GM18873 (cell line): ENCODE results near the gene GNAT2.
"Not testable (repeated sequence)": the region's sequence is repeated elsewhere in the genome, so short reads cannot be mapped to it uniquely, and the experiment has no call there.

Experiments
- ATAC-seq: cut with Tn5 transposase; IDR thresholded peaks from one replicate; pipeline ENCODE4 v1.9.1; 2021; ENCODE audit warnings: mild to moderate bottlenecking, moderate library complexity, moderate number of reproducible peaks; ENCODE audit not compliant: unreplicated experiment, low FRiP score

The GNAT2 gene

DNA sequence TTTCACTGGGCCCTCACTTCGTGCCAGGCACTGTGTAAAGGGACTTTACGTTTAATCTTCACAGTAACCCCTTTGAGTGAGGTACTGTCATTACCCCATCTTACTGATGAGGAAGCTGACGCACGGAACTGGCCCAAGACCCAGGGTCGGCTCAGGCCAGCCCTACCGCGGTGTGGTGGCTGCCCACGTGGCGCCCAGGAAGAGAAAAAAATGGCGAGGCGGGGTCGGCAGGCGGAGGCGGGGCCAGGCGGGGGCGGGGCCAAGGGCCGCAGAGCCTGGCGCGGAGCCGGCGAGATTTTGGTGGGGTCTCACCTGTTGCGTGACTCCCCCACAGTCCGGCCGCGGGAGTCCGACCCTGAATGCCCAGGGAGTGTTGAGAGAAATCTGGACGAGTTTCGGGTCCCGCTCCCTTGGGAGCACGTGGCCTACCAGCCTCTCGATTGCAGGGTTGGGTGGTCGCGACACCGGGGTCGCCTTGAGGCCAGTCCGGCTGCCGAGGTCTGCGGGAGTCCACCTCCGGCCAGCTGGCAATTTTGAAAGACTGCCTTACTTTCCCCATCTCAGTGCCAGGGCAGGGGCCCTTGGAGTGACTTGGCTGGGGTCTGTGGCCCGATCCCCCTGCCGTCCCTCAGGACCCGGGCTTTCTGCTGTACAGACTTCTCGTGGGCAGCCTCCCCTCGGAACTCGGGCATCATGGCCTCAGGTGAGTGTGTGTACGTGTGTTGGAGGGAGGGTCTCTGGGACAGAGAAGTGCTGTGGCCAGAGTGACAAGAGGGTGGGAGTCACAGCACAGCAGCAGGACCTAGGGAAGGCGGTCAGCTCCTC, at the start of gene GNAT2, which contains the start of gene AMPD2:
GNAT2 (minus strand) TSS at position 41 of the 825 bp plus-strand sequence. CDS start 6,746 bp downstream, outside the sequence.
AMPD2 (plus strand) TSS at position 262 of the 825 bp plus-strand sequence. CDS start 1,339 bp downstream, outside the sequence.
- ATAC-seq, result no peak

DNA sequence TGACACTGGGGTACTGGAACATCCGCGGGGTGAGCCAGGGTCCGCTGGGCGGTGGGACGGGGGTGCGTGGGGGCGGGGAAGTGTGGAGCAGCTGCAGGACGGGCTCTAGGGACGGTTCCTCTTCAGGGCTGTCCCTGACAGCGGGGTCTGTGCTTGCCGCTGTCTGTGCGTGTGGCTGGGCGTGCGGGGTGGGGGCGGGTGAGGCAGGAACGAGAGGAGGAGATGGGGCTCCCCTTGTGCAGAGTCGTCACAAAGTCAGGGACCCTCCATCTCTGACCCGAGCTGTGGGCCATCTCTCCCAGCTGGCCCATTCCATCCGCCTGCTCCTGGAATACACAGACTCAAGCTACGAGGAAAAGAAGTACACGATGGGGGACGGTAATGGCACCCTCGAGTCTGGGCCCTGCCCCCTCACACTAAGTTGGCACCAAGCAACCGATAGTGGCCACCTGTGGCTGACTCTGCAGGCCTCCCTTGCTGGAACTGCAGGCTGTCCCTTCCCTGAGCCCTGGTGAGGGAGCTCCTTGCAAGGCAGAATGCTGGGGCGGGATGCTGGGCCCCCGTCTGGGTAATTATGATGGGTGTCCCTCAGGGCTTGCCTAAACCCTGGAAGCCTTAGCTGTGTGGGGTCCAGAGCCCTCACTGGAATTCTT, 48.8 kb upstream of the GNAT2 start:
- ATAC-seq, result no peak

DNA sequence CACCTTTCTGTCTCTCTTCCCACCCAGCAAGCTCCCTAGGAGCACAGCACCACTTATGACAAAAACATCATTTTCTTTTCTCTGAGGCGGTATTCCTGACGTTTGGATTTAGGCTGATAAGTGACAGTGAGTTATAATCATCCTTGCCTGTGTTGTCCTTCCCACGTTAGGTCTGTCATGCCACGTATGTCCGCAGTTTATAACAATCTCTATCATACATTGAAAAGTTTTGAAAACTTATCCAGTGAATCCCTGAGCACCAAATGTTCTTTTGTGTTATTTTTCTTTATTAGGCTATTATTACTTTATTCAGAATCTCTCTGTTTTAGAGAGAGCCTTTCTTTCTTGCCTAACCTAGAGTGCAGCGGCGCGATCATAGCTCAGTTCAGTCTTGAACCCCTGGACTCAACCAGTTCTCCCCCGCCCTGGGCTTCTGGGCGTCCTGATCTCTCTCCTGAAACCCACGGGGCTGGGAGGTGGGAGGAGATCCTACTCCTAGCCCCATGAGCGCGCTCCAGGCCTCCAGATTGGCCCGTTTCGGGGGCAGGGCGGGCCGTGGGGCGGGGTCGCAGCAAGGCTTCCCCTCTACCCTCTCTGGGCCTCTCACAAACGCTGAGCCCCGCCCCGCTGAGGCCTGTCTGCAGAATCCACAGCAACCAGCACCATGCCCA, 48.2 kb upstream of the GNAT2 start, which contains the start of gene GSTM2:
GSTM2 (plus strand) TSS at position 606 of the 671 bp plus-strand sequence; CDS start at position 665, 59 bp downstream.
- no peak for ATAC-seq

DNA sequence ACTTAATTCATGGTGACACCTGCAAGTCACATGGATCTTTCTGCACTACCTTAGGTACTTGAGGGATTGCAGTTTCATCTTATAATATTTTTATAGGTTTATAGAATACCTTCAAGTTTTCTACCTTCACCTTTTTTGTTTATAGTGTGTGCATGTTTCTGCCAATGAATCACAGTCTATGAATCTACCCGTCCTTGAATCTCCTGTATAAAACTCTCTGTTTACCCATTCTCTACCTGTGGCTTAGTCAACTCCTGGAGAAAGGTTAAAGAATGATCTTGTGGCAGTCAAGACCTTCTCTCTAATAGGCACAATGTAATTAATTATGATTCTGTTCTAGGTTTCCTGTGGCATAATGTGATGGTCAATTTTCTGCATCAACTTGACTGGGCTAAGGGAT, 45.3 kb upstream of the GNAT2 start:
- no peak for ATAC-seq

DNA sequence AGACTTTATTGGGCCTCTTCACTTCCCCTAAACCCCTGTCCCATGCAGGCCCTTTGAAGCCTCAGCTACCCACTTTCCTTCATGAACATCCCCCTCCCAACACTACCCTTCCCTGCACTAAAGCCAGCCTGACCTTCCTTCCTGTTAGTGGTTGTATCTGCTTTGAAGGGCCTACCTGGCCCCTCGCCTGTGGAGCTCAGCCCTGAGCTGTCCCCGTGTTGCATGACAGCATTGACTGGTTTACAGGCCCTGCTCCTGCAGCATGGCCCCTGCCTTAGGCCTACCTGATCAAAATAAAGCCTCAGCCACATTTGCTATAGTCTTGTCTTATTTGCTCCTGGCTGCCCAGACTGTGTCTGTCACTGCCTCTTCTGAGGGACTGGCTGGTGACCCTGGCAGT, 42.0 kb upstream of the GNAT2 start:
- ATAC-seq, result no peak

DNA sequence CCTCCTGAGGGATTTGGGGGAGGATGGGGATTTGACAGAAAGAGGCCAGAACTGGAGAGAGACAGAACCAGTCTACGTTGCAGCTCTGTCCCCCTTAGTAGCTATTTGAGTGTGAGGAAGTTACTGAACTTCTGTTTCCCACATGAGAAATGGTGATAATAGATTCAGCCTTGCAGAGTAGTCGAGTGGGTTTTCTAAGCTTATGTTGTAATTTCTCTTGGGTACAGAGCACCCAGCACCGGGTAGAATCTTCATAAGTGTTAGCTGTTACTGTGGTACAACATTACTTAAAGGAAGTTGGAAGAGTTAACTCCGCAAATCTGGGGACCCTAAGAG, 41.2 kb upstream of the GNAT2 start:
- ATAC-seq, result not testable (repeated sequence)

DNA sequence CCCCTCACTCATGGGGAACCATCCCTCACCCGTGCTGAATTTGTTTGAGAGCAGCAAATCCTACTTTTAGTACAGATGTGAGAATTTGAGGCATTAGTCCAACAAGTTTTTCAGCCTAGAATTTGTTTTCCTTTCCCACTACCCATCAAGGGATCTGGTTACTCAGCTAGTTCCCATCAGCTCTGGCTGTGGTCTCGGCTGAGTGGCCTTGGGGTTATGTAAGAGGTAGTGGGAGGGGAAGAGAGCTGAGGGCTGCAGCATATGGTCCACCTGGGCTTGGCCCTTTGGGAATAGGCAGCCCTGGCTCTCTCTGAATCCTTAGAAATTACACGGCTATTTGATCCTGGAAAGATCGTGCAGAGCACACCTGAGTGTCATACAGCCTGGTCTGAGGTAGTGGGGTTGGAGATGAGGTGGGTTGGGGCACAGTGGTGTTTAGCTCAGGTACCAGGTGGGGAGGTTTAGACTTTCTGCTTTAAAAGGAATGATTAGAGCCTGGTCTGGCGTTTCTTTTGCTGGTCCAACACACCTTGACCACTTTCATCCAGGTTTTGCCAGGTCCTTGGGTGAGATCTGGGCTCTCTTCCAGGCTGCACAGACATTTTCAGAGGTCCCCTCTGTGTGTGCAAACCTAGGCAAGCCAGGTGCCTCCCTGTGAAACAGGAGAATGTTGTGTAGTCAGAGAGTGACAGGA, 40.7 kb upstream of the GNAT2 start:
- no peak for ATAC-seq

DNA sequence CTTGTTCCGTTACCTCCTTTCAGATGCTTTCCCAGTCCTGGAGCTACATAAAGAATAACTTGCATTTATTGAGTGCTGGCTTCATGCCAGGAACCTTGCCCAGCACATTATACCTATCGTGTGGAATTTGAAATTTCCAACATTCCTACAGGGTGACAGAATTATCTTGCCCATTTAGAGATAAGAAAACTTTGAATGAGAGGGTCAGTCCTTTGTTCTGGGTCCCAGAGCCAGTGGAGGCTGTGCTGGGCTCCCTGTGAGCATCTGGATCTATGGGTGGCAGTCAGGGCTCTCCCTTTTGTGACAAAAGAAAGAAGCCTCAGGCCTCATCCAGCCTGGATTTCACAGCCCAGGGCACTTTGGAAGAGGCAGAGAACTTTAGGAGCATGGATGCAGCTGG, 39.7 kb upstream of the GNAT2 start:
- ATAC-seq, result no peak

DNA sequence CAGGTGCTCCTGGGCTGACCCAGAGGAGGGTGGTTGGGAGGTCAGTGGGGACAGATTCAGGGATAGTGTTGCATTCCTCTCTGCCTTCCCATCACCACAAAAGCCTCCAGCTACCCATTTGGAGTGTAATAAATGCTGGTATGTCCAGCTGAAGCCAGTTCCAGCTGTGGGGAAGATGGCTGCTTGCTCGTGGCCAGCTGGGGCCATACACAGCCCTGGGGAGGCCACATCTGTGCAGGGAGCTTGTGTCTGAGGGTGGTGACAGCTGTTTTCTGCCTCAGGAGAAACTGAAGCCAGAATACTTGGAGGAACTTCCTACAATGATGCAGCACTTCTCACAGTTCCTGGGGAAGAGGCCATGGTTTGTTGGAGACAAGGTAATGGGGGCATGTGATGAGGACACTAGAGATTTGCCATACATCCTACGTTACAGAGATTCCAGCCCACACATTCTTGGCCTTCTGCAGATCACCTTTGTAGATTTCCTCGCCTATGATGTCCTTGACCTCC, 39.2 kb upstream of the GNAT2 start:
- no peak for ATAC-seq

DNA sequence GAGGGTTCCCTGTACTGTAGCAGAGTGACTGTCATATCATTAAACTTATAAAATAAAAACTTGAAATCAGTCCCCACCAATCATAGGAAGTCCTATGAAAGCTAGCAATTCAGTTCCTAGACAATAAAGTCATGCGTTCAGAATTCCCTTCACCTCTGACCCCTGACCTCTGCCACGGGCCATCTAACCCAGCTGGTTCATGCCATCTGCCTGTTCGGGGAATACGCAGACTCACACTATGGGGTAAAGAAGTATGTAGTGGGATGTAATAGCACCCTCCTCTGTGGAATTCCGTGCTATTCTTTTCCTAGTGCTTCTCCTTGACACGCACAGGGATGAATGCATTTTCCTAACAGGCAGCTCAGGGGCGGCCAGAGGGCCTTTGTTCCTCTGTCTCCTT, 38.6 kb upstream of the GNAT2 start:
- ATAC-seq, result no peak

DNA sequence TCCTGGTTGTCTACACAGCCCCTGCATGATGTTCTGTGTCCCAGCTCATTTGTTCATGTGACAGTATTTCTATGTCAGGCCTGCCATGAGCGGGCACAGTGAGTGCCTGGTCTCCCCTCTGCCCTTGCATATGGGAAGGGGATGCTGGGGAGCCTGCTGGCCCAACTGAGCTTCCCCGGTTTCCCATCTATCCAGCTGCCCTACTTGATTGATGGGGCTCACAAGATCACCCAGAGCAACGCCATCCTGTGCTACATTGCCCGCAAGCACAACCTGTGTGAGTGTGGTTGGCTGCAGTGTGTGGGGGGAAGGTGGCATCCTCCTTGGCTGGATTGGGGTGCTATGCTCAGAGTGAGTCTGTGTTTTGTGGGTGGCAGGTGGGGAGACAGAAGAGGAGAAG, 38.0 kb upstream of the GNAT2 start:
- ATAC-seq, result no peak

DNA sequence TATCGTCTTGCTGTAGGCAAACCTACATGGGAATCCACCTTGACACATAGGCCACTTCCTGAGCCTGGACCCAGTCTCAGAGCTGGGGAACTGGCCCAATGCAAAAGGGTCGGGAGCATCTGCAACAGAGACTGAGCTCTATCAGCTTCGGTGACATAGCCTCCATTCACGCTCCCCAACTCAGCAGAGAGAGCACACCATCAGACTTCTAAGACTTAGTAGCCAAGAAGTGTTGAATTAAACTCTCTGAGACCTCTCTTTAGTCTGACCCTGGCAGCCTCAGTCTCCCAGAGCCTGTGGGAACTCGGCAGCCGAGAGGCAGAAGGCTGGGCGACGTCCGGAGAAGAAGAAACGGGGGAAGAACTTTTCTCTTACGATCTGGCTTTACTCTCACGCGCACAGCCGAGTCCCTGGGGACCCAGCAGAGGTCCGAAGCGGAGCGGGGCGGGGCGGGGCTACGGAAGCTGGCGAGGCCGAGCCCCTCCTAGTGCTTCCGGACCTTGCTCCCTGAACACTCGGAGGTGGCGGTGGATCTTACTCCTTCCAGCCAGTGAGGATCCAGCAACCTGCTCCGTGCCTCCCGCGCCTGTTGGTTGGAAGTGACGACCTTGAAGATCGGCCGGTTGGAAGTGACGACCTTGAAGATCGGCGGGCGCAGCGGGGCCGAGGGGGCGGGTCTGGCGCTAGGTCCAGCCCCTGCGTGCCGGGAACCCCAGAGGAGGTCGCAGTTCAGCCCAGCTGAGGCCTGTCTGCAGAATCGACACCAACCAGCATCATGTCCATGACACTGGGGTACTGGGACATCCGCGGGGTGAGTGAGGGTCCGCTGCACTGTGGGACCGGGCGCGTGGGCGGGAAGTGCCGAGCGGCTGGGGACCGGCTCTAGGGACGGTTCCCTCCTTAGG, 36.5 kb upstream of the GNAT2 start, which contains the start of gene GSTM4:
GSTM4 (plus strand) TSS at position 485 of the 905 bp plus-strand sequence; CDS start at position 776, 291 bp downstream.
- ATAC-seq, result peak; percentile 66

DNA sequence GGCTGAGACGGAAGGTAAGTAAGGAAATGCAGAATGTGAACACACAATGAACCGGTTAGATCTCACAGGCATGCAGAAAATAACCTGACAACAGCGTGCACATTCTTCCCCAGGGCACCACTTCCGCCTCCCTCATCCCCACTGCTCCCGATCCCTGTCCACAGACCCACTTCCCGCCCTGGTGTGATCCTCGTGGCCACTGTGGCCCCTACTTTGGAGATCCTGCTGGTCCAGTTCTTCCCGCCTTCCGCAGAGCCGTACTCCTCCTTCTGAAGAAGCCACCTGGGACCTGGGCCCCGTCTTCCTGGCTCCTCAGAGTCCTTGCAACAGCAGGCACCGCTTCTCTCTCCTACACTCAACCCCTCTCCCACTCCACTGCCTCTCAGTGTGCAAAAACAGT, 35.1 kb upstream of the GNAT2 start:
- ATAC-seq, result no peak

DNA sequence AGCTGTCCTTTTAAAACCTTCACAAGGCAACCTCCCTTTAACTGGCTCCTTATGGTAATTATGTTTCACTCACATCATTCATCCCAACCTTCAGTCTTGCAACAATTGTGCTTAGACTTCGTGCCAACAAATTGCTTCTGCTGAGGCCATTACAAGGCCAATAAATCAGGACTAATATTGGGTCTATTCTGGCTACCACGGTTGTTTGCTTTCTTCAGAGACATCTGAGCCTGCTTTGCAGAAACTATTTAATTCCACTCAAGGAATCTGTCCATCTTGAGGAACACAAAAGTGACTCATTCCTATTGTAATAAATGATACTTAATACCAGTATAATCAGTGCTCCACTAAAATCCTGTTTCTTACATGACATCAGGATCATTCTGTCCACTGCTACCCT, 33.9 kb upstream of the GNAT2 start:
- ATAC-seq, result no peak

DNA sequence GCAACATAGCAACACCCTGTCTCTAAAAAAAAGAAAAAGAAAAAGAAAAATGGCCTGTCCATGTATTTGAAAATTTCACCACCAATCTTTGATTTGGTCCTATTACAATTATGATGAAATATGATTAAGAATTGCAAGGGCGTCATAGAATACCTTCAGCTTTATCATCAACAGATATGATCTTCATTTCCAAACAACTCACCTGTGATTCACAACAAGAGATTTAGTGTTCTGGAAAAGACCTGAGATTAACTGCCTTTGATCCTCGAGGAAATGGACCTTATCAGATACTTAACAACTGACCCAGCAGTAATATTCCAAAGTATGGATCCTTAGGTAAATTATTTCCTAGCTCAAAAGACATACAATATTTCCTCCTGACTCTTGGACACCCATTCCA, 33.0 kb upstream of the GNAT2 start:
- no peak for ATAC-seq

DNA sequence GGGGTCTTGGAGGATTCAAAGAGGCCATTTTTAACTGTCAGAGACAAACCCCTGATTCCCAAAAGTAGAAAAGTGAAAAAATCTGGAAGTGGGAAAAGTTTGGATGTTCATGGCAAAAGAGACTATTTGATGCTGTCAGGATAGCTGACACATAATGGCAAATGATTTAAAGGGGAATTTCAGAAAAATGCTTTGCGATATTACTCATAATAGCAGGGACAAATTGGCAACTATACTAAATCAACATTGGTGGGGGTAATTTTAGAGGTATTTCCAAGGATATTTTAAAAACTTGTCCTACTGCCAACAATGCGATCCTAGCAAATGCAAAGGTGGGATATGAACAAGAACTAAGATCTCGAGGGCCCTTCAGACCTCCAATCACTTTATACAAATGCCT, 31.2 kb upstream of the GNAT2 start:
- ATAC-seq, result no peak

DNA sequence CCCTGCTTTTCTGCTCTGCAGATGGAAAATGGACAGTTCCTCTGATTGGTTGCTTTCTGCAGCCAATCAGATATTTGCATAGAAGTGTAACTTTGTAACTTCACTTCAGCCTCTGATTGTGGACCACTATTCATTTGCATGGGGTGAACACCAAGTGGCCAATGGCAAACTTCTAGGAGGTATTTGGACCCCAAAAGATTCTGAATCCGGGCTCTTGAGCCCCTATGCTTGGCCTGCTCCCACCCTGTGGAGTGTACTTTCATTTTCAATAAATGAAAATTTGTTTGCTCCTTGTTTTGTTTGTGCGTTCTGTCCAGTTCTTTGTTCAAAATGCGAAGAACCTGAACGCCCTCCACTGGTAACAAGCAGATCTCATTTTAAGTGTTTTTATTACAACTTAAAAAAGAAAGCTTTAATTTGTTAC, 30.1 kb upstream of the GNAT2 start:
- no peak for ATAC-seq

DNA sequence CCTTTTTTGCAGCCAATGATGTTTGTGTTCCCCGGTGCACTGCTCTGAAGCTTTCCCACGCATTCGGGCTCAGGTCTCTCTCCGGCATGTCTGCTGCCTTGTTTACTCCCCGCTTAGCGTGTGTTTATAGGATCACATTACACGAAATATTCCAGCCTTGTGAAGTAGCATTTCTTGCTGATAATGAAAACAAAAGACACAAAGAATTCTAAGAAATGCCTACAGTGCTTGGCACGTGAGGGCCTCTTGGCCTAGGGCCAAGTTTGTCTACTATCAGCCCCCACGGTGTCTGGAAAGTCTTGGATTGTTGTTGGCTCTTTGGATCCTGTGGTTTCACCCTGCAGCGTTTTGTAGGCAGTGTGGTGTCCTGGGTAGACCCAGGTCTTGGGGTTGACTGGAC, 25.3 kb upstream of the GNAT2 start:
- no peak for ATAC-seq
